Astrocyte (in vitro differentiated cells and primary cell): Measurements from ENCODE around the gene CTNNA3.

ENCODE experiments used
- CTCF ChIP-seq: IDR thresholded peaks from 2 replicates; pipeline ENCODE4 v1.5.1; 2011; ENCODE audit warnings: low read depth, mild to moderate bottlenecking, inconsistent platforms, low read length, moderate library complexity; ENCODE audit not compliant: insufficient read depth
- EZH2 ChIP-seq: IDR thresholded peaks from 2 replicates; pipeline ENCODE4 v1.6.1; 2012; ENCODE audit warnings: mild to moderate bottlenecking, low read length, inconsistent platforms; ENCODE audit not compliant: insufficient read depth

GRCh38 chr10:66943590-66943989, 752.4 kb downstream of the CTNNA3 start:
- TF ChIP-seq CTCF, result no peak
- TF ChIP-seq EZH2, result no peak
